Pons (tissue), 1 donor: ENCODE measurements around the gene SKIC2.
"Not testable (repeated sequence)": the region's sequence is repeated elsewhere in the genome, so short reads cannot be mapped to it uniquely, and the experiment has no call there.

Experiments
- DNase-seq: peaks from one replicate; pipeline ENCODE4 v3.0.0-alpha.2; 2016; ENCODE audit warnings: low spot score

The SKIC2 gene

GRCh38 chr6:31969712-31970603 is 11.0 kb downstream of the SKIC2 start:
- no peak for DNase-seq

- DNase-seq = no peak
These were observed 11.8 kb downstream of the SKIC2 start for GRCh38 chr6:31970604-31971271.

- DNase-seq = no peak
These were observed 12.5 kb downstream of the SKIC2 start for GRCh38 chr6:31971279-31971992.

- peak; percentile 96 for DNase-seq
These were observed 13.2 kb downstream of the SKIC2 start, which contains the start of gene DXO for GRCh38 chr6:31971993-31972708. TSS of gene DXO (minus strand) at chr6:31972138. CDS start at chr6:31971675, 463 bp downstream.

GRCh38 chr6:31972709-31973350 is 13.9 kb downstream of the SKIC2 start:
- DNase-seq = no peak

- not testable (repeated sequence) for DNase-seq
These were observed 17.1 kb downstream of the SKIC2 start for GRCh38 chr6:31976065-31976464.

DNA sequence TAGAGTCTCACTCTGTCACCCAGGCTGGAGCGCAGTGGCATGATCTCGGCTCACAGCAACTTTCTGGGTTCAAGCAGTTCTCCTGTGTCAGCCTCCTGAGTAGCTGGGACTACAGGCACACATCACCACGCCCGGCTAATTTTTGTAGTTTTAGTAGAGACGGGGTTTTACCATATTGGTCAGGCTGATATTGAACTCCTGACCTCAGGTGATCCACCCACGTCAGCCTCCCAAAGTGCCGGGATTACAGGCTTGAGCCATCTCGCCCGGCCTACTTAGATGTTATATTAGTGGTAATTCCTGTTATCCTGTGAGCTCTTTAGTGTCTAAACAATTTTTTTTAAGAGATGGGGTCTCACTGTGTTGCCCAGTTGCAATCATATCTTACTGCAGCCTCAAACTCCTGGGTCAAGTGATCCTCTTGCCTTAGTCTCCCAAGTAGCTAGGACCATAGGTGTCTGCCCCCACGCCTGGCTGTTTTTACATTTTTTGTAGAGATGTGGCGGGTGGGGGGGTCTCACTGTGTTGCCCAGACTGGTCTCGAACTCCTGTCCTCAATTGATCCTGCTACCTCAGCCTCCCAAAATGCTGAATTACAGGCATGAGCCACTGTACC is 18.9 kb downstream of the SKIC2 start:
- no peak for DNase-seq

GRCh38 chr6:31978831-31979230 is 19.9 kb downstream of the SKIC2 start:
- no peak for DNase-seq

GRCh38 chr6:31979238-31979898 is 20.4 kb downstream of the SKIC2 start:
- no peak for DNase-seq

DNA sequence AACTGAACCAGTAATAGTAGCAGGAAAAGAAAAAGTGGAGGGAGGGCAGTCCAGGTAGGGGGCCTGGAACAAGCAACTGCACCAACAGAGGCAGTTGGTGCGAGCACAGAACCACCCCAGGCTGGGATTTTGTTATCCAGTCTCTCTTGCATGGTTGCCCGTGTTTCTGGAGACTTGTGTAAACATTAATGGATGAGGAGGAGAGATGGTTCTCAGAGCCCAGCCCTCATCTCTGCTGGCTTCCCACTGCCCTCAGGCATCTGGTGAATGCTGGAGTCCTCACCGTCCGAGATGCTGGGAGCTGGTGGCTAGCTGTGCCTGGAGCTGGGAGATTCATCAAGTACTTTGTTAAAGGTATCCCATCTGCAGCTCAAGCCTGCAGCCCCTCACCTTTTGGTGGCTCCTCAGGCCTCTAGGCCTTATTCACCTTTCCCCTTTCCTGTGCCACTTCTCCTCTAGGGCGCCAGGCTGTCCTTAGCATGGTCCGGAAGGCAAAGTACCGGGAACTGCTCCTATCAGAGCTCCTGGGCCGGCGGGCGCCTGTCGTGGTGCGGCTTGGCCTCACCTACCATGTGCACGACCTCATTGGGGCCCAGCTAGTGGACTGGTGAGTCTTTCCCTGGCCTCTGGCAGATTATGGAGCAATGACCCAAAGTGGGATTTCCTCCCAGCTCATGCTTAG is 21.4 kb downstream of the SKIC2 start:
- not testable (repeated sequence) for DNase-seq

DNA sequence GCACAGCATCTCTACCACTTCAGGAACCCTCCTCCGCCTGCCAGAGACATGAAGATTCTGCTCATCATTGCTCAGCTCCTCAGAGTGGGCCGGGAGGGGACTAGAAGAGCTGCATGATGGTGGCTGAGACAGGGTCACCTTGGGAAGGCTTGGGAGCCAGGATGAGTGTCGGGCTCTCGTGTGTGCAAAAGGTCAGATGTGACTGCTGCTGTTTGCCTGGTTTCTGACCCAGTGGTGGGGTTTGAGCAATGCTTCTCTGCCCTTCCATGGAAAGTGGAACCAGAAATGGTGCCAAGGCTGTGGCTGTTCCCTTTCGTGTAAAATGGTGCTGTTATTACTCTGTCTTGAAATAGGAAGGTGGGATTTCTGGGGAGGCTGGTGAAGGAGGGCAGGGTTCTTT is 22.0 kb downstream of the SKIC2 start:
- not testable (repeated sequence) for DNase-seq

- not testable (repeated sequence) for DNase-seq
These were observed 22.8 kb downstream of the SKIC2 start, which contains the start of gene C4A for GRCh38 chr6:31981744-31982143. TSS of gene C4A (plus strand) at chr6:31982057. CDS start at chr6:31982108, 51 bp downstream.

DNA sequence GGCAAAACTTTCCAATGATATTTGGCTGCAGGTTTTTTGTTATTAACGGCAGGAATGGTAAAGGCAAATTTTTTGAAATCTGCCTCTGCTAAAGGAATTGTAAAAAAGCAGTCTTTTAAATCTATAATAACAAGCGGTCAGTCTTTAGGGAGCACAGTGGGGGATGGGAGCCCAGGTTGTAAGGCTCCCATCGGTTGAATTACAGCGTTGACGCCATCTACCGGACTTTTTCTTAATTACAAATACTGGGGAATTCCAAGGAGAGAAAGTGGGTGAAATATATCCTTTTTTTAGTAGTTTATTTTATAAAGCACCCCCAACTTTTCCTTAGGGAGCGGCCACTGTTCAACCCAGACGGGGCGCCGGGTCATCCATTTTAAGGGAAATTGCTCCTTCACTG is 30.4 kb downstream of the SKIC2 start:
- DNase-seq = not testable (repeated sequence)

- DNase-seq = not testable (repeated sequence)
These were observed 35.4 kb downstream of the SKIC2 start for GRCh38 chr6:31994421-31994820.

GRCh38 chr6:31996385-31996784 is 37.4 kb downstream of the SKIC2 start:
- not testable (repeated sequence) for DNase-seq

GRCh38 chr6:32002546-32003268 is 43.7 kb downstream of the SKIC2 start:
- DNase-seq = not testable (repeated sequence)

GRCh38 chr6:32003301-32003700 is 44.3 kb downstream of the SKIC2 start:
- DNase-seq = not testable (repeated sequence)

GRCh38 chr6:32004393-32004792 is 45.4 kb downstream of the SKIC2 start:
- DNase-seq = not testable (repeated sequence)
